ENCODE measurements around the gene TOPBP1.

DNA sequence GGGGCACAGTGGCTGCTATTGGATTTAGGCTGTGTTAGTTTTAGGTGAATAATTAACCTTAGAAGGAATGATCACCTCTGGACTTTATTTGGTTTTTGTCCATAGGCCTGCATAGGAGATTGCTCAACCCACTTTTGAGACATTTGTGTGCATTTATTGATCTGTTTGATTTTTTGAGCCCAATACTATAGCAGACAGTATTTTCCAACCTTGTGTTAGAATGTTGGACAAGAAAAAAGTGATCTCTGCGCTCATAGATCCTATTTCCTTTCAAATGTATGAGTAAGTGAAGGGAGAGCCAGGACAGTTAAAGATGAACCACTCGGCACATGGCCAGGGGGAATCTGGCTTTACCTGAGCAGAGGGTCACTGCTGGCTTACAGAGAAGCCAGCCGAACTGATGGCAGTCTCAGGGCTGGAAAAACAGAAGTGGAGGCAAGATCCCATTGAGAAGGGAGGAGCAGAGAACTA, 8.8 kb upstream of the TOPBP1 start:
- TF ChIP-seq, protein P1, sequence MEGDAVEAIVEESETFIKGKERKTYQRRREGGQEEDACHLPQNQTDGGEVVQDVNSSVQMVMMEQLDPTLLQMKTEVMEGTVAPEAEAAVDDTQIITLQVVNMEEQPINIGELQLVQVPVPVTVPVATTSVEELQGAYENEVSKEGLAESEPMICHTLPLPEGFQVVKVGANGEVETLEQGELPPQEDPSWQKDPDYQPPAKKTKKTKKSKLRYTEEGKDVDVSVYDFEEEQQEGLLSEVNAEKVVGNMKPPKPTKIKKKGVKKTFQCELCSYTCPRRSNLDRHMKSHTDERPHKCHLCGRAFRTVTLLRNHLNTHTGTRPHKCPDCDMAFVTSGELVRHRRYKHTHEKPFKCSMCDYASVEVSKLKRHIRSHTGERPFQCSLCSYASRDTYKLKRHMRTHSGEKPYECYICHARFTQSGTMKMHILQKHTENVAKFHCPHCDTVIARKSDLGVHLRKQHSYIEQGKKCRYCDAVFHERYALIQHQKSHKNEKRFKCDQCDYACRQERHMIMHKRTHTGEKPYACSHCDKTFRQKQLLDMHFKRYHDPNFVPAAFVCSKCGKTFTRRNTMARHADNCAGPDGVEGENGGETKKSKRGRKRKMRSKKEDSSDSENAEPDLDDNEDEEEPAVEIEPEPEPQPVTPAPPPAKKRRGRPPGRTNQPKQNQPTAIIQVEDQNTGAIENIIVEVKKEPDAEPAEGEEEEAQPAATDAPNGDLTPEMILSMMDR (IDR thresholded peaks at IDR 0.05): no peak
- TF ChIP-seq POLR2A (IDR thresholded peaks at IDR 0.05): no peak
